Activated CD8-positive, alpha-beta T cell treated with anti-CD3 and anti-CD28 coated beads for 36 hours (primary cell): ENCODE results near the gene GOLGA6B. TPM values are rescaled to one million over a fixed set of nuclear protein-coding genes. Genes with fewer than 3 reads are reported as not detected.

Experiments
- ATAC-seq: fragments of 200-7000 bp; cut with Tn5 transposase; one replicate; pipeline ENCODE4 v1.10.0; 2021; ENCODE audit warnings: mild to moderate bottlenecking, moderate library complexity
- CTCF ChIA-PET: fragments of 350-600 bp; sonication (Branson Sonifier 250); formaldehyde crosslinking; loops from one replicate; lab custom pipeline; 2021; ENCODE audit warnings: antibody characterized with exemption; lab: Charles Lee
- POLR2A ChIA-PET: fragments of 350-600 bp; sonication (Branson Sonifier 250); formaldehyde crosslinking; loops from one replicate; lab custom pipeline; 2021; ENCODE audit warnings: antibody characterized with exemption; lab: Charles Lee
- DNase-seq: peaks from one replicate; pipeline ENCODE4 v3.0.0-alpha.2; 2020
- H3K27ac Mint-ChIP-seq: one replicate; pipeline ENCODE4 v1.8.0; 2021; ENCODE audit warnings: mild to moderate bottlenecking, mixed read lengths
- H3K27me3 Mint-ChIP-seq: one replicate; pipeline ENCODE4 v1.8.0; 2021; ENCODE audit warnings: mixed read lengths
- H3K36me3 Mint-ChIP-seq: one replicate; pipeline ENCODE4 v1.8.0; 2021; ENCODE audit warnings: low read depth, mixed read lengths
- H3K4me1 Mint-ChIP-seq: one replicate; pipeline ENCODE4 v1.8.0; 2021; ENCODE audit warnings: low read depth, mixed read lengths
- H3K4me3 Mint-ChIP-seq: one replicate; pipeline ENCODE4 v1.8.0; 2021; ENCODE audit warnings: mild to moderate bottlenecking, moderate library complexity, mixed read lengths
- H3K9me3 Mint-ChIP-seq: one replicate; pipeline ENCODE4 v1.8.0; 2021; ENCODE audit warnings: mixed read lengths
- intact Hi-C: fragments of 100-400 bp; cut with micrococcal nuclease; formaldehyde crosslinking; loops from one replicate; pipeline ENCODE4 v1.10.0; 2022
- total RNA-seq, 2 experiments: library from RNA; stranded (reverse); gene quantifications; one replicate each; pipeline ENCODE4 v1.2.3, GENCODE V29; 2021
- TF ChIP-seq, protein P1 (sequence below): fragments of 200-600 bp; IDR thresholded peaks from one replicate; pipeline ENCODE4 v1.8.0; 2022; ENCODE audit warnings: antibody characterized with exemption, mild to moderate bottlenecking

The GOLGA6B gene
- total RNA-seq, 2 experiments from 2014 or later = not detected

DNA sequence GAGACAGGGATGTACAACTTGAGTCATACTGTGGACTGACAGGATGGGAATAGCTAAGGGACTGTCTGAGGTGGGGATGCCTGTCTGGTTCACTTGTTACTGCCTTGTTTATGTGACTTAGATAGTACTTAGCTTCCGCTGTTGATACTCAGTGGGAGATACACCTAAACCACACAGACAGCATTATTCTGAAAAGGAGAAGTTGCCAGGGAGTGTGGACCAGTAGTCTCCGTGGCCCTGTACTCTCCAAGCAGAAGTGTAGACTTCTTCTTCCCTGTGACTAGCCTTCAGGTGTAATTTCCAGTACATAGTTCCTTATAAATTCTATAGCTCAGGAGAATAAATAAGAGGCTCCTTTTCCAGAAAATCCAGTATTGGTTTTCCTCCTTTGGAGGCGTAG is 26.4 kb downstream of the GOLGA6B start:
- Mint-ChIP-seq H3K27me3 (peaks cover 11% of the 10 kb centered on the region), H3K4me3 (no peak overlapping the region), H3K4me1 (peaks cover 10% of the 10 kb centered on the region), H3K9me3 (no peaks in the 10 kb centered on the region), H3K36me3 (no peaks in the 10 kb centered on the region), H3K27ac (no peak overlapping the region)
- CTCF ChIA-PET = interaction anchor here (1.8 to 2.4 kb wide), 2 partner anchors 10 to 81 kb away, joined by 5 to 13 read pairs; no protein-coding TSS in a partner anchor
- intact Hi-C loops = no loop called here
- POLR2A ChIA-PET = interaction anchor here (0.6 kb wide), 1 partner anchor 872 kb away, joined by 3 read pairs; no protein-coding TSS in a partner anchor
- TF ChIP-seq, protein P1, sequence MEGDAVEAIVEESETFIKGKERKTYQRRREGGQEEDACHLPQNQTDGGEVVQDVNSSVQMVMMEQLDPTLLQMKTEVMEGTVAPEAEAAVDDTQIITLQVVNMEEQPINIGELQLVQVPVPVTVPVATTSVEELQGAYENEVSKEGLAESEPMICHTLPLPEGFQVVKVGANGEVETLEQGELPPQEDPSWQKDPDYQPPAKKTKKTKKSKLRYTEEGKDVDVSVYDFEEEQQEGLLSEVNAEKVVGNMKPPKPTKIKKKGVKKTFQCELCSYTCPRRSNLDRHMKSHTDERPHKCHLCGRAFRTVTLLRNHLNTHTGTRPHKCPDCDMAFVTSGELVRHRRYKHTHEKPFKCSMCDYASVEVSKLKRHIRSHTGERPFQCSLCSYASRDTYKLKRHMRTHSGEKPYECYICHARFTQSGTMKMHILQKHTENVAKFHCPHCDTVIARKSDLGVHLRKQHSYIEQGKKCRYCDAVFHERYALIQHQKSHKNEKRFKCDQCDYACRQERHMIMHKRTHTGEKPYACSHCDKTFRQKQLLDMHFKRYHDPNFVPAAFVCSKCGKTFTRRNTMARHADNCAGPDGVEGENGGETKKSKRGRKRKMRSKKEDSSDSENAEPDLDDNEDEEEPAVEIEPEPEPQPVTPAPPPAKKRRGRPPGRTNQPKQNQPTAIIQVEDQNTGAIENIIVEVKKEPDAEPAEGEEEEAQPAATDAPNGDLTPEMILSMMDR = no peak
- no peak for DNase-seq
- no peak for ATAC-seq

DNA sequence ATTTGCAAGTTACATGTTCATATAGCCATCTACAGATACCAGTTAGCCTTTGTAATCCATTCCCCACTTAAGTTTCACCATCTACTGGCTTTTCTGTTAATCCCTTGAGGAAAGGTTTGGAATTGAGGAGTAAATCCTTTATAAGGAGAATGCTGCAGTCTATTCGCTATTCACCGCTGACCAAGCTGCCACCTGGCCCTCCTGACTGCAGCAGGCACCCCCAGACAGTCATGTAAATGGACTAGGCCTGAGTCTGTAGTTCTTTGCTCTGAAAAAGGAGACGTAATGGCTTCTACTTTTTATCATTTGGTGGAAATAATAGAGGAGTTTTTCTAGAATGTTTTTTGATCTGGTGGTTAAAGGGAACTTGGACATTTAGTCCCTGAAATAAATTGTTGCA is 28.3 kb downstream of the GOLGA6B start:
- Mint-ChIP-seq H3K36me3 (no peaks in the 10 kb centered on the region), H3K4me3 (no peak overlapping the region), H3K4me1 (peaks cover 14% of the 10 kb centered on the region), H3K9me3 (no peaks in the 10 kb centered on the region), H3K27me3 (peaks cover 7% of the 10 kb centered on the region), H3K27ac (no peak overlapping the region)
- CTCF ChIA-PET = no interaction called here
- intact Hi-C loops = no loop called here
- DNase-seq (no peak), ATAC-seq (no peak)
- POLR2A ChIA-PET = no interaction called here
- TF ChIP-seq, protein P1 = no peak

DNA sequence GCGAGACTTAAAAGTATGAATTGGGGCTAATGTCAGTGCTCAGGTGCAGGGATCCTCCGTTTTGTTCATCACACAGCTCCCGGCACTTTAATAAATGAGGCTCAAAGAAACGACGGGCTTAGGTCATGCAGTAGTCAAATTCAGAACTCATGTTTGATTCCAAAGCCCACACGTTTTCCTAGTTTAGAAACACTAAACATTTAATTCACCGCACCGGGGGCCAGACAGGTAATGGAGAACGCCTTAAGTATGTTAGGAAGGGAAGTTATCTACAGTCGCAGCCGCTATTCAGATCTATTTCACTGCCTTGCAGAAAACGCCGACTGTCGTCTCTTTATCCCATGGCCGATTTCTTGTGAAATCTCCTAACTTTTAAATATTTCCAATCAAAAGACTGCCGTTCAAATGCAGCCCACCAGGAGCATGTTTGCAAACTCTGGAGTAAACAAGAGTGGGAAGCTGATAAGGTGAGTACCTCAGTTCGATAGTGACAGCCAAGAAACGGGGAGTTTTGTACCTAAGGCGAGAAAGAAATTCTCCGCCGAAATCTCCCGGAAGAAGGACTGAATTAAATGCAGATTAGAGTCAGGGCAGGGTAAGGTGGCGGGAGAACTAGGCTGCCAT is 30.9 kb downstream of the GOLGA6B start:
- ATAC-seq (no peak), DNase-seq (peak; percentile 3)
- TF ChIP-seq, protein P1 = no peak
- Mint-ChIP-seq H3K27me3 (no peaks in the 10 kb centered on the region), H3K27ac (peak overlapping the region; percentile 91), H3K4me1 (peaks cover 14% of the 10 kb centered on the region), H3K9me3 (no peaks in the 10 kb centered on the region), H3K36me3 (no peaks in the 10 kb centered on the region), H3K4me3 (peak overlapping the region; percentile 95)
- intact Hi-C loops = no loop called here
- ChIA-PET CTCF (interaction anchor here (0.7 to 2.0 kb wide), 6 partner anchors 13 to 202 kb away, joined by 3 to 11 read pairs (median 4); no protein-coding TSS in a partner anchor), POLR2A (interaction anchor here (1.0 to 2.1 kb wide), 4 partner anchors 12 to 98 kb away, joined by 3 to 5 read pairs (median 3); partner anchors contain the start of gene ADPGK)

DNA sequence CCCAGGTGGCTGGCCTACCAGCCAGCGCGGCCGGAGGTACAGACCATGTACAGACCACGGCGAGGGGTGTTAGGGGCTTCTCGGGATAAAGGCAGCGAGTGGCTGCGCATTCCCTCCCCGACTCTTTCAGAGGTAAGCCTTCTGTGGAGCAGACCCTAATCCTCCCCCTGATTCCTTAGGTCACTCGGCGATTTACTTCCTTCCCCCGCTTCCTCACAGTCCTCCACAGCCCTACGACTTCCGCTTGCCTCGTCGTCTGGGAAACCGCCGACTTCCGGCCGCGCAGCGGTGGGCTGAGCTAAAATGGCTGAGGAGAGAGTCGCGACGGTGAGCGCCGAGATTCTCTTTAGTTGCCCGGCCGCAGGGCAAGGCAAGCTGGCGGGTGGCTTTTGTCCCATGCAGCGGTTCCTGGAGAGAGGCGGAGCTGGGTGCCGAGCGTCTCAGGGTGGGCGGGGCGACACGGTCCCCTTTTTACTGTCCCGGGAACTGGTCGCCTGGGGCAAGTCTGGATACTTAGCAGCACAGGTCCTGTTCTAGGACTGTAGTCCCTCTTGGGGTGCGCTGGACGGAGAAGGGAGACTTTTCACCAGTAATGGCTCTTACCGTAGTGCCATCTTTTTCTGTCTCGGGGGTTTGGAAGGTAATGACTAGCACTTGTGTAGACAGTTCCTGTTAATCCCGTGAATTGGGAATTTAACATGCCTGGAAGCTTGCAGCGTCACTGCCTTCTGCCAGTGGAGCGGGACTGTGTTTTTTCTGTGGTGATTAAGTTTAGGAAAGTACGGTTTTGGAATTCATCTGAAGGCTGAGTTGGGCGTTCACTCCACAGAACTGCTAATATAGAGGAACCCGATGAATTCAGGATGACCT is 31.7 kb downstream of the GOLGA6B start, which contains the start of the genes BBS4 and HIGD2B:
Gene BBS4 (plus strand): TSS at position 283 of the 870 bp plus-strand sequence. CDS start 21 bp downstream, at position 304.
Gene HIGD2B (minus strand): TSS at position 258 of the 870 bp plus-strand sequence. CDS start 9,808 bp downstream, outside the sequence.
- Mint-ChIP-seq H3K9me3 (no peaks in the 10 kb centered on the region), H3K4me3 (peak within 1 kb of the TSS; percentile 95), H3K27ac (peak within 1 kb of the TSS; percentile 91), H3K27me3 (no peaks in the 10 kb centered on the region), H3K4me1 (peaks cover 16% of the 10 kb centered on the region), H3K36me3 (no peaks in the 10 kb centered on the region)
- peak; percentile 97 for ATAC-seq
- ChIA-PET CTCF (interaction anchor here (0.6 to 2.0 kb wide), 6 partner anchors 13 to 203 kb away, joined by 3 to 11 read pairs (median 3); no protein-coding TSS in a partner anchor), POLR2A (interaction anchor here (1.0 to 2.1 kb wide), 6 partner anchors 9 to 310 kb away, joined by 3 to 6 read pairs (median 4); partner anchors contain the start of genes ADPGK and HEXA)
- peak; percentile 94 for DNase-seq
- TF ChIP-seq, protein P1 = no peak
- intact Hi-C loops = no loop called here
